Stomach (tissue), 4 donors: ENCODE measurements around the gene SHISA5.

Source experiments
- CTCF ChIP-seq, 7 experiments: fragments of 450-650 bp in 4 of 7; fragments of 200-600 bp in 3 of 7; sonication (generic) in 3 of 7; IDR thresholded peaks; one replicate each; pipeline ENCODE4 v1.5.1; 2016 to 2019; ENCODE audit warnings: antibody characterized with exemption in 7 of 7, control low read depth in 2 of 7, mild to moderate bottlenecking in 1 of 7
- EP300 ChIP-seq: sonication (generic); formaldehyde crosslinking; IDR thresholded peaks from one replicate; pipeline ENCODE4 v1.6.1; 2017; ENCODE audit warnings: antibody characterized with exemption
- POLR2A ChIP-seq, 4 donors: fragments of 450-650 bp; IDR thresholded peaks; one replicate each; pipeline ENCODE4 v1.6.1; 2016; ENCODE audit warnings: antibody characterized with exemption in 4 of 4, control low read depth in 2 of 4, mild to moderate bottlenecking in 1 of 4, moderate library complexity in 1 of 4
- POLR2AphosphoS5 ChIP-seq, 3 donors: sonication (generic); formaldehyde crosslinking; IDR thresholded peaks; one replicate each; pipeline ENCODE4 v1.6.1; 2016; ENCODE audit warnings: antibody characterized with exemption in 3 of 3

GRCh38 chr3:48511551-48511950 lies 7.6 kb upstream of the SHISA5 start:
- no peak for TF ChIP-seq POLR2AphosphoS5 (IDR thresholded peaks at IDR 0.05)
- no peak for TF ChIP-seq POLR2A (IDR thresholded peaks at IDR 0.05)
- no peak for TF ChIP-seq CTCF (IDR thresholded peaks at IDR 0.05)
- TF ChIP-seq EP300: no peak
